Fibroblast of lung (primary cell): ENCODE data around the gene IER5L.

ENCODE experiments used
- EZH2 ChIP-seq: IDR thresholded peaks from 2 replicates; pipeline ENCODE4 v1.5.1; 2012; ENCODE audit warnings: low read length, control low read depth, mild to moderate bottlenecking; ENCODE audit errors: missing control alignments
- TF ChIP-seq, protein P1 (sequence below), 2 donors: IDR thresholded peaks in 1 of 2; conservative IDR thresholded peaks in 1 of 2; 1 replicate in 1 of 2; 2 replicates in 1 of 2; pipeline ENCODE4 v1.5.1; 2011 to 2012; ENCODE audit warnings: low read length in 2 of 2, control low read depth in 1 of 2, inconsistent platforms in 1 of 2, low read depth in 1 of 2, mild to moderate bottlenecking in 1 of 2

DNA sequence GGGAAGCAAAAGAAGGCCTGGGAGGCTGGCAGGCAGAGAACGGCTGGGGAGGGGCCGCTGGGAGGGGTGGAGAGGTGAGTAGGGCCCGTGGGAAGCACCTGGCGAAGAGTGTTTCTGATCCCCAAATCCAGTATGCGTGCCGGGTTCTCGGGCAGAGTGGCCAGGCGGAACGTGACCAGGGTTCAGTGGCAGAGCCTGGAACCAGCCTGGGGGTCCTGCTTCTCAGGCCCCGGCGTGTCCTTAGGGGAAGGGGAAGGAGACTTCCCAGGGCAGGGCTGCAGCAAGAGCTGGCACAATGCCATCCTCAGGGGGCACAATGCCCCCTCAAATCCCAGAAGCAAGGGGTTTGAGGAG is 25.5 kb upstream of the IER5L start:
- TF ChIP-seq, protein P1, sequence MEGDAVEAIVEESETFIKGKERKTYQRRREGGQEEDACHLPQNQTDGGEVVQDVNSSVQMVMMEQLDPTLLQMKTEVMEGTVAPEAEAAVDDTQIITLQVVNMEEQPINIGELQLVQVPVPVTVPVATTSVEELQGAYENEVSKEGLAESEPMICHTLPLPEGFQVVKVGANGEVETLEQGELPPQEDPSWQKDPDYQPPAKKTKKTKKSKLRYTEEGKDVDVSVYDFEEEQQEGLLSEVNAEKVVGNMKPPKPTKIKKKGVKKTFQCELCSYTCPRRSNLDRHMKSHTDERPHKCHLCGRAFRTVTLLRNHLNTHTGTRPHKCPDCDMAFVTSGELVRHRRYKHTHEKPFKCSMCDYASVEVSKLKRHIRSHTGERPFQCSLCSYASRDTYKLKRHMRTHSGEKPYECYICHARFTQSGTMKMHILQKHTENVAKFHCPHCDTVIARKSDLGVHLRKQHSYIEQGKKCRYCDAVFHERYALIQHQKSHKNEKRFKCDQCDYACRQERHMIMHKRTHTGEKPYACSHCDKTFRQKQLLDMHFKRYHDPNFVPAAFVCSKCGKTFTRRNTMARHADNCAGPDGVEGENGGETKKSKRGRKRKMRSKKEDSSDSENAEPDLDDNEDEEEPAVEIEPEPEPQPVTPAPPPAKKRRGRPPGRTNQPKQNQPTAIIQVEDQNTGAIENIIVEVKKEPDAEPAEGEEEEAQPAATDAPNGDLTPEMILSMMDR (conservative IDR thresholded peaks at IDR 0.05 in 1 of 2, IDR thresholded peaks at IDR 0.05 in 1 of 2; ENCODE audit: low read depth in 1 of 2, low read length in 2 of 2): no peak
- no peak for TF ChIP-seq EZH2
